K562 (cell line): ENCODE results near the gene YBEY. TPM values are rescaled to one million over a fixed set of nuclear protein-coding genes. Genes with fewer than 3 reads are reported as not detected.

Experiments
- polyA plus RNA-seq, 8 experiments: library from polyadenylated mRNA; depleted of rRNA in 4 of 8; stranded (reverse) in 5 of 8; unstranded in 3 of 8; fragments of >200 nt; fragmentation: Nextera tagmentation in 2 of 8; fragmentation: Illumina TruSeq in 1 of 8; extraction: Ambion mirVana in 2 of 8; extraction: Trizol in 1 of 8; gene quantifications; 2 replicates each; pipeline versions ENCODE4 v1.2.1 to v1.2.3, GENCODE V29; 2011 to 2014; ENCODE audit warnings: inconsistent platforms in 1 of 8, missing spikeins in 1 of 8
- total RNA-seq, 7 experiments: library from RNA; depleted of rRNA in 6 of 7; stranded (reverse); fragments of >200 nt in 6 of 7; fragmentation: Illumina TruSeq in 2 of 7; extraction: Trizol in 2 of 7; gene quantifications; 2 replicates each; pipeline versions ENCODE4 v1.2.1 to v1.2.3, GENCODE V29; 2011 to 2021; ENCODE audit warnings: low replicate concordance in 1 of 7

YBEY gene
- total and polyA plus RNA-seq, 9 of the 15 experiments (the other 6 are each of a cell fraction or from before 2014, with no cell fraction given): 6.4 to 28.0 (median 12.4) TPM

Other genes with a start within 250 kb of the YBEY start
Only the 7 nearest of the 8 such genes appear.
- not detected in 2 replicates for gene FTCD, start 130.8 kb upstream of the YBEY start, total RNA-seq (2014; rRNA removed)
- gene FTCD, start 130.8 kb upstream of the YBEY start, total RNA-seq (2014; rRNA removed; fragmentation: Illumina TruSeq; extraction: Trizol): not detected in 2 replicates
- 0.08 and 0.25 TPM in 2 replicates for gene FTCD, start 130.8 kb upstream of the YBEY start, total RNA-seq (2015; rRNA removed; fragmentation: Illumina TruSeq; extraction: Trizol)
- gene FTCD, start 130.8 kb upstream of the YBEY start, total RNA-seq (2021): 0.74 and 1.1 TPM in 2 replicates
- 0.11 and 0.41 TPM in 2 replicates for gene FTCD, start 130.8 kb upstream of the YBEY start, polyA plus RNA-seq (2011; rRNA removed)
- gene FTCD, start 130.8 kb upstream of the YBEY start, polyA plus RNA-seq (2014; fragmentation: Illumina TruSeq; extraction: Trizol): not detected in 2 replicates
- not detected for gene FTCD, start 130.8 kb upstream of the YBEY start, polyA plus RNA-seq (2014; fragmentation: Nextera tagmentation; extraction: Ambion mirVana)
- gene FTCD, start 130.8 kb upstream of the YBEY start, polyA plus RNA-seq (2014; rRNA removed): 0.50 and 1.6 TPM in 2 replicates
- 63.7 and 104 TPM in 2 replicates for gene SPATC1L, start 101.9 kb upstream of the YBEY start, total RNA-seq (2014; rRNA removed)
- gene SPATC1L, start 101.9 kb upstream of the YBEY start, total RNA-seq (2014; rRNA removed; fragmentation: Illumina TruSeq; extraction: Trizol): 10.4 and 12.6 TPM in 2 replicates
- 29.7 and 31.9 TPM in 2 replicates for gene SPATC1L, start 101.9 kb upstream of the YBEY start, total RNA-seq (2015; rRNA removed; fragmentation: Illumina TruSeq; extraction: Trizol)
- gene SPATC1L, start 101.9 kb upstream of the YBEY start, total RNA-seq (2021): 118 and 121 TPM in 2 replicates
- gene SPATC1L, start 101.9 kb upstream of the YBEY start, polyA plus RNA-seq (2011; rRNA removed): 6.7 and 23.0 TPM in 2 replicates
- gene SPATC1L, start 101.9 kb upstream of the YBEY start, polyA plus RNA-seq (2014; fragmentation: Illumina TruSeq; extraction: Trizol): 38.3 and 84.8 TPM in 2 replicates
- gene SPATC1L, start 101.9 kb upstream of the YBEY start, polyA plus RNA-seq (2014; fragmentation: Nextera tagmentation; extraction: Ambion mirVana): under 1 TPM in 1 of 2 experiments, not detected in 1; 0.14 TPM
- 40.6 and 50.4 TPM in 2 replicates for gene SPATC1L, start 101.9 kb upstream of the YBEY start, polyA plus RNA-seq (2014; rRNA removed)
- gene LSS, start 57.6 kb upstream of the YBEY start, total RNA-seq (2014; rRNA removed): 56.4 and 67.6 TPM in 2 replicates
- 10.6 and 15.1 TPM in 2 replicates for gene LSS, start 57.6 kb upstream of the YBEY start, total RNA-seq (2014; rRNA removed; fragmentation: Illumina TruSeq; extraction: Trizol)
- gene LSS, start 57.6 kb upstream of the YBEY start, total RNA-seq (2015; rRNA removed; fragmentation: Illumina TruSeq; extraction: Trizol): 29.6 and 29.8 TPM in 2 replicates
- 87.9 and 89.5 TPM in 2 replicates for gene LSS, start 57.6 kb upstream of the YBEY start, total RNA-seq (2021)
- 81.3 and 221 TPM in 2 replicates for gene LSS, start 57.6 kb upstream of the YBEY start, polyA plus RNA-seq (2011; rRNA removed)
- 37.4 and 43.3 TPM in 2 replicates for gene LSS, start 57.6 kb upstream of the YBEY start, polyA plus RNA-seq (2014; fragmentation: Illumina TruSeq; extraction: Trizol)
- 1 to 10 TPM; 2.2 to 2.7 TPM for gene LSS, start 57.6 kb upstream of the YBEY start, polyA plus RNA-seq (2014; fragmentation: Nextera tagmentation; extraction: Ambion mirVana)
- 58.2 and 80.7 TPM in 2 replicates for gene LSS, start 57.6 kb upstream of the YBEY start, polyA plus RNA-seq (2014; rRNA removed)
- 98.9 and 106 TPM in 2 replicates for gene MCM3AP, start 731 bp upstream of the YBEY start, total RNA-seq (2014; rRNA removed)
- gene MCM3AP, start 731 bp upstream of the YBEY start, total RNA-seq (2014; rRNA removed; fragmentation: Illumina TruSeq; extraction: Trizol): 69.2 and 73.1 TPM in 2 replicates
- 65.1 and 80.9 TPM in 2 replicates for gene MCM3AP, start 731 bp upstream of the YBEY start, total RNA-seq (2015; rRNA removed; fragmentation: Illumina TruSeq; extraction: Trizol)
- gene MCM3AP, start 731 bp upstream of the YBEY start, total RNA-seq (2021): 154 and 179 TPM in 2 replicates
- gene MCM3AP, start 731 bp upstream of the YBEY start, polyA plus RNA-seq (2011; rRNA removed): 60.4 and 69.6 TPM in 2 replicates
- gene MCM3AP, start 731 bp upstream of the YBEY start, polyA plus RNA-seq (2014; fragmentation: Illumina TruSeq; extraction: Trizol): 65.9 and 75.9 TPM in 2 replicates
- 1 to 10 TPM; 6.5 to 9.1 TPM for gene MCM3AP, start 731 bp upstream of the YBEY start, polyA plus RNA-seq (2014; fragmentation: Nextera tagmentation; extraction: Ambion mirVana)
- gene MCM3AP, start 731 bp upstream of the YBEY start, polyA plus RNA-seq (2014; rRNA removed): 75.4 and 82.8 TPM in 2 replicates
- 20.1 and 22.4 TPM in 2 replicates for gene C21orf58, start 37.5 kb downstream of the YBEY start, total RNA-seq (2014; rRNA removed)
- gene C21orf58, start 37.5 kb downstream of the YBEY start, total RNA-seq (2014; rRNA removed; fragmentation: Illumina TruSeq; extraction: Trizol): 4.5 and 6.0 TPM in 2 replicates
- gene C21orf58, start 37.5 kb downstream of the YBEY start, total RNA-seq (2015; rRNA removed; fragmentation: Illumina TruSeq; extraction: Trizol): 13.5 and 14.2 TPM in 2 replicates
- gene C21orf58, start 37.5 kb downstream of the YBEY start, total RNA-seq (2021): 29.1 and 30.5 TPM in 2 replicates
- gene C21orf58, start 37.5 kb downstream of the YBEY start, polyA plus RNA-seq (2011; rRNA removed): 12.4 and 16.7 TPM in 2 replicates
- gene C21orf58, start 37.5 kb downstream of the YBEY start, polyA plus RNA-seq (2014; fragmentation: Illumina TruSeq; extraction: Trizol): 10.6 and 16.1 TPM in 2 replicates
- gene C21orf58, start 37.5 kb downstream of the YBEY start, polyA plus RNA-seq (2014; fragmentation: Nextera tagmentation; extraction: Ambion mirVana): 1 to 10 TPM; 1.2 to 1.9 TPM
- gene C21orf58, start 37.5 kb downstream of the YBEY start, polyA plus RNA-seq (2014; rRNA removed): 27.9 and 30.0 TPM in 2 replicates
- gene PCNT, start 37.8 kb downstream of the YBEY start, total RNA-seq (2014; rRNA removed): 31.3 and 36.8 TPM in 2 replicates
- gene PCNT, start 37.8 kb downstream of the YBEY start, total RNA-seq (2014; rRNA removed; fragmentation: Illumina TruSeq; extraction: Trizol): 32.5 and 33.8 TPM in 2 replicates
- 29.7 and 30.9 TPM in 2 replicates for gene PCNT, start 37.8 kb downstream of the YBEY start, total RNA-seq (2015; rRNA removed; fragmentation: Illumina TruSeq; extraction: Trizol)
- 43.7 and 53.5 TPM in 2 replicates for gene PCNT, start 37.8 kb downstream of the YBEY start, total RNA-seq (2021)
- 23.9 and 27.8 TPM in 2 replicates for gene PCNT, start 37.8 kb downstream of the YBEY start, polyA plus RNA-seq (2011; rRNA removed)
- gene PCNT, start 37.8 kb downstream of the YBEY start, polyA plus RNA-seq (2014; fragmentation: Illumina TruSeq; extraction: Trizol): 32.1 and 34.5 TPM in 2 replicates
- 10 to 100 TPM in 1 of 2 experiments, 1 to 10 TPM in 1; 9.1 to 16.4 TPM for gene PCNT, start 37.8 kb downstream of the YBEY start, polyA plus RNA-seq (2014; fragmentation: Nextera tagmentation; extraction: Ambion mirVana)
- gene PCNT, start 37.8 kb downstream of the YBEY start, polyA plus RNA-seq (2014; rRNA removed): 35.9 and 41.2 TPM in 2 replicates
- gene DIP2A, start 172.5 kb downstream of the YBEY start, total RNA-seq (2014; rRNA removed): 13.8 and 19.7 TPM in 2 replicates
- gene DIP2A, start 172.5 kb downstream of the YBEY start, total RNA-seq (2014; rRNA removed; fragmentation: Illumina TruSeq; extraction: Trizol): 14.9 and 19.1 TPM in 2 replicates
- gene DIP2A, start 172.5 kb downstream of the YBEY start, total RNA-seq (2015; rRNA removed; fragmentation: Illumina TruSeq; extraction: Trizol): 19.6 and 20.3 TPM in 2 replicates
- 31.1 and 32.3 TPM in 2 replicates for gene DIP2A, start 172.5 kb downstream of the YBEY start, total RNA-seq (2021)
- 34.5 and 41.3 TPM in 2 replicates for gene DIP2A, start 172.5 kb downstream of the YBEY start, polyA plus RNA-seq (2011; rRNA removed)
- 21.3 and 23.9 TPM in 2 replicates for gene DIP2A, start 172.5 kb downstream of the YBEY start, polyA plus RNA-seq (2014; fragmentation: Illumina TruSeq; extraction: Trizol)
- gene DIP2A, start 172.5 kb downstream of the YBEY start, polyA plus RNA-seq (2014; fragmentation: Nextera tagmentation; extraction: Ambion mirVana): 1 to 10 TPM; 4.3 to 4.6 TPM
- 30.0 and 31.1 TPM in 2 replicates for gene DIP2A, start 172.5 kb downstream of the YBEY start, polyA plus RNA-seq (2014; rRNA removed)